A549 (cell line): ENCODE data around the gene VIPR2.

Experiments
- BCL3 ChIP-seq: fragments of >200 bp; sonication (Bioruptor Twin); formaldehyde crosslinking; IDR thresholded peaks from 3 replicates; pipeline ENCODE4 v1.6.1; 2016
- BHLHE40 ChIP-seq: IDR thresholded peaks from 2 replicates; pipeline ENCODE4 v1.6.1; 2012; ENCODE audit warnings: low read depth, low read length, inconsistent platforms
- CEBPB ChIP-seq, 2 experiments: fragments of >200 bp in 1 of 2; sonication (Bioruptor Twin) in 1 of 2; formaldehyde crosslinking in 1 of 2; IDR thresholded peaks; 2 replicates each; pipeline ENCODE4 v1.6.1; 2012 to 2016
- CTCF ChIP-seq: fragments of >200 bp; sonication (Bioruptor Twin); formaldehyde crosslinking; IDR thresholded peaks from 3 replicates; pipeline ENCODE4 v1.5.1; 2016
- HOXA7 ChIP-seq: fragments of 250-450 bp; sonication (Bioruptor Pico); IDR thresholded peaks from 2 replicates; pipeline ENCODE4 v1.5.0; 2020; ENCODE audit warnings: mild to moderate bottlenecking, moderate library complexity
- HOXB13 ChIP-seq: fragments of 250-450 bp; sonication (Bioruptor Pico); IDR thresholded peaks from 2 replicates; pipeline ENCODE4 v1.5.0; 2020; ENCODE audit warnings: low read depth, mild to moderate bottlenecking, moderate library complexity
- MAX ChIP-seq: IDR thresholded peaks from 2 replicates; pipeline ENCODE4 v1.6.1; 2012
- PBX3 ChIP-seq: IDR thresholded peaks from 2 replicates; pipeline ENCODE4 v1.6.1; 2012
- POLR2A ChIP-seq: IDR thresholded peaks from 2 replicates; pipeline ENCODE4 v1.6.1; 2012; ENCODE audit warnings: mild to moderate bottlenecking, low read length
- REST ChIP-seq: fragments of 200-600 bp; sonication (generic); IDR thresholded peaks from 2 replicates; pipeline ENCODE4 v1.6.1; 2016; ENCODE audit warnings: antibody characterized with exemption, mild to moderate bottlenecking, moderate library complexity
- RFX5 ChIP-seq: fragments of 450-650 bp; IDR thresholded peaks from 2 replicates; pipeline ENCODE4 v1.7.1; 2014; ENCODE audit warnings: antibody characterized with exemption, mild to moderate bottlenecking, moderate library complexity
- SMC3 ChIP-seq: fragments of >200 bp; sonication (Bioruptor Twin); formaldehyde crosslinking; IDR thresholded peaks from 3 replicates; pipeline ENCODE4 v1.6.1; 2018; ENCODE audit warnings: inconsistent platforms
- SREBF2 ChIP-seq: fragments of 450-650 bp; IDR thresholded peaks from 2 replicates; pipeline ENCODE4 v1.6.1; 2014; ENCODE audit warnings: mild to moderate bottlenecking, moderate library complexity

GRCh38 chr7:159192013-159192412 lies 47.3 kb upstream of the VIPR2 start:
- no peak for TF ChIP-seq CTCF
- TF ChIP-seq HOXB13 (CRISPR knock-in tag), result no peak
- TF ChIP-seq SREBF2, result no peak
- TF ChIP-seq PBX3, result no peak
- no peak for TF ChIP-seq HOXA7 (CRISPR knock-in tag)
- no peak for TF ChIP-seq BHLHE40
- no peak for TF ChIP-seq RFX5
- TF ChIP-seq CEBPB (IDR thresholded peaks at IDR 0.05), result no peak
- TF ChIP-seq POLR2A, result no peak
- TF ChIP-seq BCL3, result no peak
- no peak for TF ChIP-seq MAX
- no peak for TF ChIP-seq REST
- no peak for TF ChIP-seq SMC3
